Tibial nerve (tissue), 4 donors: Measurements from ENCODE around the gene NMNAT3. TPM values are rescaled to one million over a fixed set of nuclear protein-coding genes. Genes with fewer than 3 reads are reported as not detected.

Source experiments
- DNase-seq, 2 donors: peaks; one replicate each; pipeline ENCODE4 v3.0.0-alpha.2; 2019; ENCODE audit warnings: low spot score in 2 of 2
- H3K27ac ChIP-seq, 4 donors: fragments of 200-600 bp; sonication (generic) in 3 of 4; one replicate each; pipeline ENCODE4 v1.5.1; 2017 to 2019; ENCODE audit warnings: mild to moderate bottlenecking in 1 of 4
- H3K27me3 ChIP-seq, 2 donors: fragments of 200-600 bp; sonication (generic) in 1 of 2; one replicate each; pipeline versions ENCODE4 v1.5.1 to v1.6.0; 2017 to 2019
- H3K36me3 ChIP-seq, 3 donors: fragments of 200-600 bp; sonication (generic); one replicate each; pipeline ENCODE4 v1.5.1; 2018 to 2019
- H3K4me1 ChIP-seq, 4 donors: fragments of 200-600 bp; sonication (generic) in 3 of 4; one replicate each; pipeline ENCODE4 v1.5.1; 2017 to 2019
- H3K4me3 ChIP-seq, 4 donors: fragments of 200-600 bp; sonication (generic) in 3 of 4; one replicate each; pipeline ENCODE4 v1.5.1; 2017 to 2019; ENCODE audit warnings: mild to moderate bottlenecking in 1 of 4, moderate library complexity in 1 of 4
- H3K9me3 ChIP-seq, 4 donors: fragments of 200-600 bp; sonication (generic) in 3 of 4; one replicate each; pipeline ENCODE4 v1.5.1; 2017 to 2019
- CTCF ChIP-seq, 5 experiments: fragments of 200-600 bp in 3 of 5; fragments of 450-650 bp in 2 of 5; sonication (generic) in 3 of 5; IDR thresholded peaks; one replicate each; pipeline ENCODE4 v1.5.1; 2016 to 2019; ENCODE audit warnings: antibody characterized with exemption in 5 of 5, mild to moderate bottlenecking in 3 of 5, moderate library complexity in 2 of 5
- EP300 ChIP-seq, 2 donors: sonication (generic); formaldehyde crosslinking; IDR thresholded peaks; one replicate each; pipeline ENCODE4 v1.6.1; 2017; ENCODE audit warnings: antibody characterized with exemption in 2 of 2, mild to moderate bottlenecking in 1 of 2
- POLR2A ChIP-seq, 2 donors: fragments of 450-650 bp; IDR thresholded peaks; one replicate each; pipeline ENCODE4 v1.6.1; 2017; ENCODE audit warnings: antibody characterized with exemption in 2 of 2, mild to moderate bottlenecking in 2 of 2, moderate library complexity in 2 of 2
- whole genome bisulfite sequencing, 2 donors: methylation state at CpG; one replicate each; pipeline ENCODE4 v1.1.5; 2018; 5-methylcytosine and 5-hydroxymethylcytosine counted together
- total RNA-seq, 4 donors: library from RNA; depleted of rRNA; stranded (reverse); fragments of >200 nt; gene quantifications; one replicate each; pipeline ENCODE4 v1.1.0, GENCODE V29; 2016

Gene NMNAT3
- total RNA-seq, 4 donors from 2014 or later = 11.0 to 19.4 (median 12.1) TPM

GRCh38 chr3:139639662-139640061 is 38.1 kb downstream of the NMNAT3 start:
- WGBS, 2 donors = 64 to 83% methylated on average over 1 of the region's 1 CpG
- TF ChIP-seq CTCF (IDR thresholded peaks at IDR 0.05) = no peak
- TF ChIP-seq POLR2A (IDR thresholded peaks at IDR 0.05) = no peak
- no peak for TF ChIP-seq EP300 (IDR thresholded peaks at IDR 0.05)
- Histone ChIP-seq H3K9me3 (peaks cover 0 to 7% (median under 1%) of the 10 kb centered on the region in 4 donors), H3K4me3 (no peak overlapping the region), H3K4me1 (no peaks in the 10 kb centered on the region), H3K27me3 (no peaks in the 10 kb centered on the region), H3K27ac (no peak overlapping the region), H3K36me3 (peaks cover 0 to 27% (median 0%) of the 10 kb centered on the region in 3 donors)
- DNase-seq = no peak

- DNase-seq = no peak
- no peak overlapping the region for H3K27ac ChIP-seq
- H3K27me3 ChIP-seq = no peaks in the 10 kb centered on the region
- peaks cover 0 to 37% (median 0%) of the 10 kb centered on the region in 3 donors for H3K36me3 ChIP-seq
- H3K4me3 ChIP-seq = no peak overlapping the region
- H3K9me3 ChIP-seq = no peaks in the 10 kb centered on the region
- no peaks in the 10 kb centered on the region for H3K4me1 ChIP-seq
- TF ChIP-seq POLR2A (IDR thresholded peaks at IDR 0.05) (no peak), CTCF (IDR thresholded peaks at IDR 0.05) (no peak), EP300 (IDR thresholded peaks at IDR 0.05) (no peak)
- 97 to 98% methylated on average over 2 of the region's 2 CpGs for WGBS, 2 donors
Observed at GRCh38 chr3:139638518-139638917, 39.3 kb downstream of the NMNAT3 start.

GRCh38 chr3:139636511-139636910 is 41.3 kb downstream of the NMNAT3 start:
- H3K36me3 ChIP-seq = peaks cover 0 to 37% (median 0%) of the 10 kb centered on the region in 3 donors
- no peaks in the 10 kb centered on the region for H3K9me3 ChIP-seq
- no peak for TF ChIP-seq EP300 (IDR thresholded peaks at IDR 0.05)
- no peak for TF ChIP-seq POLR2A (IDR thresholded peaks at IDR 0.05)
- TF ChIP-seq CTCF (IDR thresholded peaks at IDR 0.05) = no peak
- no peaks in the 10 kb centered on the region for H3K27me3 ChIP-seq
- H3K4me3 ChIP-seq = no peak overlapping the region
- 66 to 67% methylated on average over 2 of the region's 2 CpGs for WGBS, 2 donors
- no peak overlapping the region for H3K27ac ChIP-seq
- no peaks in the 10 kb centered on the region for H3K4me1 ChIP-seq
- DNase-seq = no peak

GRCh38 chr3:139634111-139634635 is 43.6 kb downstream of the NMNAT3 start:
- no peak for DNase-seq
- H3K27me3 ChIP-seq = no peaks in the 10 kb centered on the region
- no peak overlapping the region for H3K4me3 ChIP-seq
- 63 to 64% methylated on average over 20 of the region's 20 CpGs for WGBS, 2 donors
- H3K9me3 ChIP-seq = no peaks in the 10 kb centered on the region
- H3K36me3 ChIP-seq = peaks cover 0 to 39% (median 0%) of the 10 kb centered on the region in 3 donors
- no peaks in the 10 kb centered on the region for H3K4me1 ChIP-seq
- H3K27ac ChIP-seq = no peak overlapping the region
- TF ChIP-seq EP300 (IDR thresholded peaks at IDR 0.05) (no peak), POLR2A (IDR thresholded peaks at IDR 0.05) (no peak)

- H3K27me3 ChIP-seq = no peaks in the 10 kb centered on the region
- H3K4me3 ChIP-seq = no peak overlapping the region
- H3K27ac ChIP-seq = no peak overlapping the region
- 80 to 88% methylated on average over 6 of the region's 6 CpGs for WGBS, 2 donors
- DNase-seq = no peak
- no peaks in the 10 kb centered on the region for H3K9me3 ChIP-seq
- no peaks in the 10 kb centered on the region for H3K4me1 ChIP-seq
- no peak for TF ChIP-seq EP300 (IDR thresholded peaks at IDR 0.05)
- TF ChIP-seq POLR2A (IDR thresholded peaks at IDR 0.05) = no peak
- no peak for TF ChIP-seq CTCF (IDR thresholded peaks at IDR 0.05)
- H3K36me3 ChIP-seq = peaks cover 0 to 44% (median 0%) of the 10 kb centered on the region in 3 donors
Observed at GRCh38 chr3:139633511-139633910, 44.3 kb downstream of the NMNAT3 start.
